Panc1 (cell line): Measurements from ENCODE around the gene ARHGEF10L. TPM values are rescaled to one million over a fixed set of nuclear protein-coding genes. Genes with fewer than 3 reads are reported as not detected.

ENCODE experiments used
- ATAC-seq: fragments of 200-7000 bp; cut with Tn5 transposase; 2 replicates; pipeline ENCODE4 v1.9.1; 2020; ENCODE audit warnings: mild to moderate bottlenecking, moderate library complexity
- BruUV-seq: library from RNA; stranded (reverse); fragments of 400-500 nt; replicated peaks from 2 replicates; lab custom pipeline; 2021; lab: Mats Ljungman, UMichigan
- CTCF ChIA-PET: fragments of 300-600 bp; sonication (Branson Sonifier 250); formaldehyde crosslinking; loops from one replicate; lab custom pipeline; 2022; ENCODE audit warnings: antibody characterized with exemption; lab: Charles Lee
- POLR2A ChIA-PET: fragments of 300-600 bp; sonication (Branson Sonifier 250); formaldehyde crosslinking; loops from one replicate; lab custom pipeline; 2022; ENCODE audit warnings: antibody characterized with exemption; lab: Charles Lee
- DNase-seq: peaks from one replicate; pipeline ENCODE4 v3.0.0-alpha.2; 2010; ENCODE audit warnings: low read depth, low spot score
- H3K27ac ChIP-seq: 2 replicates; pipeline ENCODE4 v1.5.1; 2011; ENCODE audit warnings: mild to moderate bottlenecking, low read length, inconsistent platforms
- H3K27me3 ChIP-seq: fragments of 200-500 bp; sonication (Bioruptor generic); 2 replicates; pipeline ENCODE4 v1.6.0; 2014; ENCODE audit warnings: low read length, inconsistent platforms; ENCODE audit not compliant: control insufficient read depth, insufficient read depth
- H3K36me3 ChIP-seq: fragments of 200-500 bp; sonication (Bioruptor generic); 2 replicates; pipeline ENCODE4 v1.5.1; 2014; ENCODE audit warnings: inconsistent platforms, mild to moderate bottlenecking, low read length, moderate library complexity; ENCODE audit not compliant: control insufficient read depth, insufficient read depth
- H3K4me1 ChIP-seq: 2 replicates; pipeline ENCODE4 v1.5.1; 2011; ENCODE audit warnings: inconsistent platforms, mild to moderate bottlenecking, low read length, moderate library complexity; ENCODE audit not compliant: control insufficient read depth, insufficient read depth
- H3K4me3 ChIP-seq, 2 experiments: 2 replicates each; pipeline ENCODE4 v1.5.1; 2011 to 2012; ENCODE audit warnings: low read depth in 2 of 2, low read length in 2 of 2, mild to moderate bottlenecking in 2 of 2, inconsistent platforms in 1 of 2, moderate library complexity in 1 of 2
- H3K9me3 ChIP-seq: fragments of 200-500 bp; sonication (Bioruptor generic); 2 replicates; pipeline ENCODE4 v1.5.1; 2014; ENCODE audit warnings: low read depth, mild to moderate bottlenecking, inconsistent platforms, low read length, moderate library complexity; ENCODE audit not compliant: control insufficient read depth, insufficient read depth
- POLR2AphosphoS5 ChIP-seq: IDR thresholded peaks from 2 replicates; pipeline ENCODE4 v1.6.1; 2012; ENCODE audit warnings: mild to moderate bottlenecking, low read depth, low read length, moderate library complexity
- SIN3A ChIP-seq: IDR thresholded peaks from 2 replicates; pipeline ENCODE4 v1.6.1; 2012; ENCODE audit warnings: low read depth, mild to moderate bottlenecking, low read length, moderate library complexity, borderline replicate concordance; ENCODE audit not compliant: insufficient read depth
- TCF7L2 ChIP-seq: IDR thresholded peaks from 2 replicates; pipeline ENCODE4 v1.6.1; 2011; ENCODE audit warnings: mild to moderate bottlenecking, low read depth, low read length, inconsistent platforms
- in situ Hi-C: cut with HindIII; loops from 2 replicates; pipeline ENCODE4 v1.10.0; 2016; ENCODE audit warnings: low sequenced_read_pairs, low pct_unique_long_range_greater_than_20kb
- intact Hi-C: fragments of 100-400 bp; cut with micrococcal nuclease; formaldehyde crosslinking; loops from one replicate; pipeline ENCODE4 v1.10.0; 2022; ENCODE audit not compliant: unreplicated experiment
- total RNA-seq: library from RNA; stranded (reverse); gene quantifications from one replicate; pipeline ENCODE4 v1.2.1, GENCODE V29; 2021; ENCODE audit not compliant: unreplicated experiment
- TF ChIP-seq, protein P1 (sequence below): fragments of 450-650 bp; IDR thresholded peaks from 2 replicates; pipeline ENCODE4 v1.5.1; 2017; ENCODE audit warnings: mild to moderate bottlenecking
- TF ChIP-seq, protein P2 (sequence below), 2 experiments: IDR thresholded peaks; 2 replicates each; pipeline ENCODE4 v1.6.1; 2011 to 2012; ENCODE audit warnings: low read depth in 2 of 2, control low read depth in 1 of 2, low read length in 1 of 2, mild to moderate bottlenecking in 1 of 2, moderate library complexity in 1 of 2; ENCODE audit not compliant: insufficient read depth in 1 of 2

The ARHGEF10L gene
- total RNA-seq, 1 experiment from 2014 or later, result 5.9 TPM

DNA sequence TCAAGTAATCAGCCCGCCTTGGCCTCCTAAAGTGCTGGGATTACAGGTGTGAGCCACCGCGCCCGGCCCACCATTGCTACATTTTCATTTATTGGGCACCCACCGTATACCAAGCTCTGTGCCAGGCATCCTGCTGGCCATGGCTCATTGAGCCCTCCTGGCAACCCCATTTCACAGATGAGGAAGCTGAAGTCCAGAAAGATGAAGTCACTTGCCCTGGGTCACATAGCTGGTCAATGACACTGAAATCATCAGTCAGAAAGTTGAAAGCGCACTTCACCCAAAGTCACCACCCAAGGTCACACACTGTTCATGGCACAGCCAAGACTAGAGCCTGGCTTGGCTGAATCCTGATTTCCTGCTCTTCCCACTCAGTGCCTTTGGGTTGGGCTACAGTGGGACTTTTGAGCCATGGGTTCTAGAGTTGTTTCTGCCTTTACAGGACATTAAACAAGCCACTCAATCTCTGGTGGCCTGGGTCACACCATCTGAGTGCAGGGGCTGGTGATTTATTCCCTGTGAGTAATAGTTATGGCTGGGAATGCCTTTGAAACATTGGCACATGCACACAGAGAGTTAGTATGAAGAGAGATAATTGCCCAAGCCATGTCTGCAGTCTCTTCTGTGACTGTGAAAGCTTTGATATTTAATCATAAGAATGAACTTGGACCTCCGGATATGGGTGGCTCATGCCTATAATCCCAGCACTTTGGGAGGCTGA is 16.0 kb upstream of the ARHGEF10L start:
- in situ Hi-C loops, result no loop called here
- CTCF ChIA-PET, result no interaction called here

DNA sequence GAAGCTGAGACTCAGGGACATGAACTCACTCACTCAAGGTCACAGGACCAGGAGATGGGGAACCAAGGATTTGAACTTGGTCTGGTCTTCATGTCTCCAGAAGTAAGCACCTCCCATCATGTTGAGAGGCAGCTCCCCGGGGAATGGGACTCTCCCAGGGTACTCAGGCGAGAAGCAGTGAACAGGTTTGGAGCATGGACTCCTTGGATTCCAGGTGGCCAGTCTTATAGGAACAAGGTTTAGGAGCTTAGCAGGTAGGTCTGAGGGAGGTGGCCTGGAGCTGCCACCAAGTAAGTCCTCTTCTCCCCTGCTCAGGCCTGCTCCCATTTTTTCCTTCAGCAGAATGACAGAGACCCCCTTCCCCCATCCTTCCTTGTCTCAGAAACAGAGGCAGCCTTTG is 14.9 kb upstream of the ARHGEF10L start:
- H3K4me1 ChIP-seq, result peaks cover 14% of the 10 kb centered on the region
- no peak overlapping the region for H3K4me3 ChIP-seq
- no peaks in the 10 kb centered on the region for H3K36me3 ChIP-seq
- intact Hi-C loops, result no loop called here
- H3K27ac ChIP-seq, result no peak overlapping the region
- TF ChIP-seq TCF7L2 (no peak), SIN3A (no peak), POLR2AphosphoS5 (no peak)
- TF ChIP-seq, protein P1, sequence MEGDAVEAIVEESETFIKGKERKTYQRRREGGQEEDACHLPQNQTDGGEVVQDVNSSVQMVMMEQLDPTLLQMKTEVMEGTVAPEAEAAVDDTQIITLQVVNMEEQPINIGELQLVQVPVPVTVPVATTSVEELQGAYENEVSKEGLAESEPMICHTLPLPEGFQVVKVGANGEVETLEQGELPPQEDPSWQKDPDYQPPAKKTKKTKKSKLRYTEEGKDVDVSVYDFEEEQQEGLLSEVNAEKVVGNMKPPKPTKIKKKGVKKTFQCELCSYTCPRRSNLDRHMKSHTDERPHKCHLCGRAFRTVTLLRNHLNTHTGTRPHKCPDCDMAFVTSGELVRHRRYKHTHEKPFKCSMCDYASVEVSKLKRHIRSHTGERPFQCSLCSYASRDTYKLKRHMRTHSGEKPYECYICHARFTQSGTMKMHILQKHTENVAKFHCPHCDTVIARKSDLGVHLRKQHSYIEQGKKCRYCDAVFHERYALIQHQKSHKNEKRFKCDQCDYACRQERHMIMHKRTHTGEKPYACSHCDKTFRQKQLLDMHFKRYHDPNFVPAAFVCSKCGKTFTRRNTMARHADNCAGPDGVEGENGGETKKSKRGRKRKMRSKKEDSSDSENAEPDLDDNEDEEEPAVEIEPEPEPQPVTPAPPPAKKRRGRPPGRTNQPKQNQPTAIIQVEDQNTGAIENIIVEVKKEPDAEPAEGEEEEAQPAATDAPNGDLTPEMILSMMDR, result no peak
- CTCF ChIA-PET, result no interaction called here
- no peaks in the 10 kb centered on the region for H3K27me3 ChIP-seq
- DNase-seq, result no peak
- H3K9me3 ChIP-seq, result no peaks in the 10 kb centered on the region
- POLR2A ChIA-PET, result no interaction called here
- ATAC-seq, result no peak
- in situ Hi-C loops, result no loop called here
- no TSS peak for BruUV-seq

More for the DNA sequence above, 16.0 kb upstream of the ARHGEF10L start:
- no peak for ATAC-seq
- H3K4me1 ChIP-seq, result peaks cover 14% of the 10 kb centered on the region
- intact Hi-C loops, result no loop called here
- H3K27ac ChIP-seq, result no peak overlapping the region
- no peaks in the 10 kb centered on the region for H3K36me3 ChIP-seq
- TF ChIP-seq POLR2AphosphoS5 (no peak), TCF7L2 (no peak), SIN3A (no peak)
- TF ChIP-seq, protein P2, sequence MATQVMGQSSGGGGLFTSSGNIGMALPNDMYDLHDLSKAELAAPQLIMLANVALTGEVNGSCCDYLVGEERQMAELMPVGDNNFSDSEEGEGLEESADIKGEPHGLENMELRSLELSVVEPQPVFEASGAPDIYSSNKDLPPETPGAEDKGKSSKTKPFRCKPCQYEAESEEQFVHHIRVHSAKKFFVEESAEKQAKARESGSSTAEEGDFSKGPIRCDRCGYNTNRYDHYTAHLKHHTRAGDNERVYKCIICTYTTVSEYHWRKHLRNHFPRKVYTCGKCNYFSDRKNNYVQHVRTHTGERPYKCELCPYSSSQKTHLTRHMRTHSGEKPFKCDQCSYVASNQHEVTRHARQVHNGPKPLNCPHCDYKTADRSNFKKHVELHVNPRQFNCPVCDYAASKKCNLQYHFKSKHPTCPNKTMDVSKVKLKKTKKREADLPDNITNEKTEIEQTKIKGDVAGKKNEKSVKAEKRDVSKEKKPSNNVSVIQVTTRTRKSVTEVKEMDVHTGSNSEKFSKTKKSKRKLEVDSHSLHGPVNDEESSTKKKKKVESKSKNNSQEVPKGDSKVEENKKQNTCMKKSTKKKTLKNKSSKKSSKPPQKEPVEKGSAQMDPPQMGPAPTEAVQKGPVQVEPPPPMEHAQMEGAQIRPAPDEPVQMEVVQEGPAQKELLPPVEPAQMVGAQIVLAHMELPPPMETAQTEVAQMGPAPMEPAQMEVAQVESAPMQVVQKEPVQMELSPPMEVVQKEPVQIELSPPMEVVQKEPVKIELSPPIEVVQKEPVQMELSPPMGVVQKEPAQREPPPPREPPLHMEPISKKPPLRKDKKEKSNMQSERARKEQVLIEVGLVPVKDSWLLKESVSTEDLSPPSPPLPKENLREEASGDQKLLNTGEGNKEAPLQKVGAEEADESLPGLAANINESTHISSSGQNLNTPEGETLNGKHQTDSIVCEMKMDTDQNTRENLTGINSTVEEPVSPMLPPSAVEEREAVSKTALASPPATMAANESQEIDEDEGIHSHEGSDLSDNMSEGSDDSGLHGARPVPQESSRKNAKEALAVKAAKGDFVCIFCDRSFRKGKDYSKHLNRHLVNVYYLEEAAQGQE (IDR thresholded peaks at IDR 0.05; ENCODE audit: insufficient read depth in 1 of 2, low read depth in 2 of 2, low read length in 1 of 2), result no peak
- TF ChIP-seq, protein P1, result no peak
- H3K4me3 ChIP-seq, result no peak overlapping the region
- POLR2A ChIA-PET, result interaction anchor here (0.7 kb wide), 1 partner anchor 13 kb away, joined by 9 read pairs; no protein-coding TSS in a partner anchor
- no TSS peak for BruUV-seq
- no peaks in the 10 kb centered on the region for H3K27me3 ChIP-seq
- DNase-seq, result no peak
- H3K9me3 ChIP-seq, result no peaks in the 10 kb centered on the region
